ENCODE measurements around the gene PCDHB4.

DNA sequence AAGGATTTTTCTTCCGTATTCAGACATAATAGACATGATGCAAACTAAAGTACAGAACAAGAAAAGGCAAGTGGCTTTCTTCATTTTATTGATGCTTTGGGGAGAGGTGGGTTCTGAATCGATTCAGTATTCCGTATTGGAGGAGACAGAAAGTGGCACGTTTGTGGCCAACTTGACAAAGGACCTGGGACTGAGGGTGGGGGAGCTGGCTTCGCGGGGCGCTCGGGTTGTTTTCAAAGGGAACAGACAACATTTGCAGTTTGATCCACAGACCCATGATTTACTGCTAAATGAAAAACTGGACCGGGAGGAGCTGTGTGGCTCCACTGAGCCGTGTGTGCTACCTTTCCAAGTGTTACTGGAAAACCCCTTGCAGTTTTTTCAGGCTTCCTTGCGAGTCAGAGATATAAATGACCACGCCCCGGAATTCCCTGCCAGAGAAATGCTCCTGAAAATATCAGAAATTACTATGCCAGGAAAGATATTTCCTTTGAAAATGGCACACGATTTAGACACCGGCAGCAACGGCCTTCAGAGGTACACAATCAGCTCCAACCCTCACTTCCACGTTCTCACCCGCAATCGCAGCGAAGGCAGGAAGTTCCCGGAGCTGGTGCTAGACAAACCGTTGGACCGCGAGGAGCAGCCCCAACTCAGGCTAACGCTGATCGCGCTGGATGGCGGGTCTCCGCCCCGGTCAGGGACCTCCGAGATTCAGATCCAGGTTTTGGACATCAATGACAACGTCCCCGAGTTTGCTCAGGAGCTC lies 28.8 kb downstream of the PCDHB4 start:
- TF ChIP-seq CTCF (IDR thresholded peaks at IDR 0.05; ENCODE audit: low read depth, low read length): no peak
- no peak for TF ChIP-seq POLR2A (IDR thresholded peaks at IDR 0.05; ENCODE audit: extremely low read depth, insufficient read length)
- TF ChIP-seq MYC (IDR thresholded peaks at IDR 0.05; ENCODE audit: low read depth, low read length): no peak
- TF ChIP-seq, protein P1, sequence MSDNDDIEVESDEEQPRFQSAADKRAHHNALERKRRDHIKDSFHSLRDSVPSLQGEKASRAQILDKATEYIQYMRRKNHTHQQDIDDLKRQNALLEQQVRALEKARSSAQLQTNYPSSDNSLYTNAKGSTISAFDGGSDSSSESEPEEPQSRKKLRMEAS (IDR thresholded peaks at IDR 0.05; ENCODE audit: low read depth, low read length): no peak

All from NB4 (cell line).